HG03565 (cell line): ENCODE results near the gene LRIG1.

Experiments
- ATAC-seq: cut with Tn5 transposase; IDR thresholded peaks from one replicate; pipeline ENCODE4 v1.9.1; 2021; ENCODE audit warnings: mild to moderate bottlenecking, moderate library complexity; ENCODE audit not compliant: unreplicated experiment

Gene LRIG1

DNA sequence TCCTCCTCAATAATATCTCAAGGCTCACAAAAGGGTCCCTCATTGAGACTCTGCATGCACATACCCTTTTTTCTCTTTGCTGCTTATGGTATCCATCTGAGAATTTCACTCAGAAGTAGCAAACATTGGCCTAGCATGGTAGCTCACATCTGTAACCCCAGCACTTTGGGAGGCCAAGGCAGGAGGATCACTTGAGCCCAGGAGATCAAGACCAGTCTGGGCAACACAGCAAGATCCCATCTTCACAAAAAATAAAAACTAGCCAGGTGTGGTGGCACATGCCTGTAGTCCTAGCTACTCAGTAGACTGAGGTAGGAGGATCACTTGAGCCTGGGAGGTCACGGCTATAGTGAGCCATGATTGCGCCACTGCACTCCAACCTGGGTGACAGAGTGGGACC lies 11.7 kb downstream of the LRIG1 start:
- ATAC-seq: no peak

GRCh38 chr3:66488492-66488891 lies 12.3 kb downstream of the LRIG1 start:
- no peak for ATAC-seq

- no peak for ATAC-seq
Observed at GRCh38 chr3:66487465-66487864, 13.4 kb downstream of the LRIG1 start.

GRCh38 chr3:66486646-66487045 lies 14.2 kb downstream of the LRIG1 start:
- ATAC-seq: no peak

DNA sequence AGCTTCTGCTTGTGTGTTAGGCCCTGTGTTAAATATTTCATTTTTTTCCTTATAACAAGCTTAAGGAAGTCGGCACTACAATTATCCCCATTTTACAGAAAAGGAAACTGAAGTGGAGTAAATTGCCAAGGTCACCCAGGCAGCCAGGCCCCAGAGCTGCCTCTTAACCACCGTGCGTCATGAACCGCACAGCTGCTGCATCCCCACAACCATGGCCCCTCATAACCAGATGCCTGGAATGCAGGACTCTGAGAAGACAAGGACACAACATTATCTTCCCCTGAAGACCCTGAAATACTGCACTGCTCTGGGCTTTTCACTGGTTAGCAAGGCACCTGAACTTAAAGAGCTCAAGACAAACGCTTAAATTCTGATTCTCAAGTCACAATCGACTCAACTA lies 14.6 kb downstream of the LRIG1 start:
- no peak for ATAC-seq

DNA sequence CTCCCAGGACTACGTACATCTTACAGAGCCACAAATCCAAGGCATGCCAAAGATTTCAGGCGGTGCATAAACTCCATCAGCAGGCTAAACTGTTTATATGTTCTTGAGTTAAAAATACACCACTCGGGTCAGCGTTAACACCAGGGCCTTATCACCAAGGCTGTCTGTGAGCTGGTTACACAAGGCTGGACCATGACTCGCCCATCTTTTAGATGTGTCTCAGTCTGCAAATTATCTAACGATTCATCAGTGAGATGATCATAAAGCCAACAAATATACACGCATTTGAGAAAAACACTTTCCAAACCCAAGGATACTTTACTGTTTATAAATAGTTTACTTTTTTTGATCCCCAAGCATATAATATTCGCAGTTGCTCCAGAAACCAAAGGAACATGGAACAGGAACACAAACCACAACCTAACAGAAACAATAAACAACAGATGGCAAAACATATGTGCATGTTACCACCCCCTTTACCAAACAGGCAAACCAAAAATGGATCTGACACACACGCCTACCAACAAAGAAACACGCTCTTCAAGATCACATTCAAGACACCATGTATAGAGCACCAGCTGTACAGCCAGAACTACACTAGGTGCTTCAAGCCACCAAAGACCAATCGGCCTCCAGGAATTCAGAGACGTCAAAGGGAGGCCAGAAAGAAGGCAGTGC lies 15.4 kb downstream of the LRIG1 start:
- ATAC-seq: no peak

- ATAC-seq: no peak
Observed at GRCh38 chr3:66484106-66484844, 16.5 kb downstream of the LRIG1 start.

GRCh38 chr3:66483409-66483906 lies 17.4 kb downstream of the LRIG1 start:
- no peak for ATAC-seq

- ATAC-seq: no peak
Observed at GRCh38 chr3:66483006-66483405, 17.8 kb downstream of the LRIG1 start.

DNA sequence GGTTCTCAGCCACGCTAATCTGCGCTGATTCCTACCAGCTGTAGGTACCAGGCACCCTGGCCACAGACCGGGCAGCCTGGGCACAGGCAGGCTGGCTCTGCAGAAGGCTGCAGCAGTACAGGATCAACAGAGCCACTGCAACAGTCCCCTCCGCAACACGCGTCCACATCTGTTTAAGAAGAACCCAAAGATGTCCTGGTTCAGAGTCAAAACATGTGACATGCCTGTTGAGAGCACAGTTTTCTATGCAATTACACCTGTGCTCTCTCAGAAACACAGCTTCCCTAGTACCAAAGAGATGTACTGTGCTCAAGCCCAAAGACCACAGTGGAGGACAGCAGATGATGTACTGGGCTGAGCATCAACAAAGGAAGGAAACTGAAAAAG lies 18.8 kb downstream of the LRIG1 start:
- ATAC-seq: no peak

GRCh38 chr3:66481071-66482017 lies 19.5 kb downstream of the LRIG1 start:
- ATAC-seq: no peak

DNA sequence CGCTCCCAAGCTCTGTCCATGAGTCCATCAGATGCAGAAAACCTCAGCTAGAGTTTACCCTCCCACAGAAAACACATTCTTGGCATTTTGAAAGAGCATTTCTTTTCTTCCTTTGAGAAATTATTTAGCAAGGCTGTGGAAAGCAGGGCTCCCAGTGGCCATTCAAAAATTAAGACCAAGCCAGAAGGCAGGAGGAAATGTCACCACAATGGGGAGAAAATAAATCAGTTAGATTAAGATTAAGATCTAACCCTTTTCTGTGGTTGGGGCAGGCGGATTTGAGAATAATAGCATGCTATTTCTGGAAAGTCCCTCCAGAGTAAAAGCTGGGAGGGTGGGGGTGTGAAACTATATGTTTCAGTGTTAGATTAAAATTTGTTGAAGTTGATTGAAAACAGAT lies 20.2 kb downstream of the LRIG1 start:
- ATAC-seq: no peak

DNA sequence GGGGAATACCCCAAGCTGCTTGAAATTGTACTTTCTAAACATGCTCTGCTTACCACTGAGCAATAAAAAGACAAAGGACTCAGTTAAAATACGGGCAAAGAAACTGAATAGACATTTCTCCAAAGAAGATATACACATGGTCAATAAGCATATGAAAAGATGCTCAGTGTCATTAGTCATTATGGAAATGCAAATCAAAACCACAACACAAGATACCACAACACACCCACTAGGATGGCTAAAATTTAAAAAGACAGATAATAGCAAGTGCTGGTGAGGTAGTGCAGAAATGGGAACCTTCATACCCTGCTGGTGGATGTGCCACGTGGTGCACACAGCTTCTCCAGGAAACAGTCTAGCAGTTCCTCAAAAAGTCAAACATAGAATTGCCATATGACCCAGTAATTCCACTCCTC lies 21.3 kb downstream of the LRIG1 start:
- peak; percentile 42 for ATAC-seq

DNA sequence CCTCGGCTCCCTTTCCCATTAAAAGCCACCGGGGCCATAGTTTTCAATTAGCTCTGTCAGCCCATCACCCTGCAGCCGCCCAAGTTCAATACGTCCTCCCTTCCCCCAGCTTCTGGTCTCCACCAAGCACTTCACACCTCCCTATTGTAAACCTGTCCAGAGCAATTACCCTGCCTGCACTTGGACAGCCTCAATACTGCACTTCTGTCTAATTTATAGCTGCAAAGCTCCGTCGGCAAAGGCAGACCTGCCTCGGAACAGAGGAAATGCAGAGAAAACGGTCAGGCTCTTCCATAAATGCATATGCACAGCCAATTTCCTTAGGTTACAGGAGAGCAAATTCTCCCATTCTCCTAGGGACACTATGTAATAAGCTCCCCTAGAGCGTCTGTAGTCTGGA lies 21.9 kb downstream of the LRIG1 start:
- ATAC-seq: no peak

- ATAC-seq: no peak
Observed at GRCh38 chr3:66477856-66478255, 23.0 kb downstream of the LRIG1 start.

DNA sequence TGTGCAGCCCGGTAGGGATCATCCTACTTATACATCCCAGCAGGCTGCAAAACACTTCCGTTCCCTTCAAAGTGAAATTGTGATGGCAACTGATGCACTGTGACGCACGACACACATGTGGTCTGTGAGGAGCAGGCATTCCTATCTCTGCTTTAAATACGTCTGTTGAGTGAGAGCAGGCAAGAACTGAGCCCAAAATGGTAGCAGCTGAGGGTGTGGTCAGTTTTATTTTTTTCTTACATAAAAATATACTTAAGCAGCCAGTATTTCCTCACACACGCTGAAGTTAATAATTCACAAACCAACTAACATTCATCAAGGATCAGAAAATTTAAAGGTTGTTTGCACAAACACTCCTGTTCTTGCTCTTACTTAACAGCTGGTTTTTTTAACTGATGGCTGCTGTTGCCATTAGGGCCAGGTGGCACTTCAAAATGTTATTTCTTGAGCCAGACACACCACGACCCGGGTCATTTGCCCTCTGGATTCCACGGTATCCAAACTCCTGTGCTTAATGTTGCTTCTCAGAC lies 23.9 kb downstream of the LRIG1 start:
- ATAC-seq: no peak

DNA sequence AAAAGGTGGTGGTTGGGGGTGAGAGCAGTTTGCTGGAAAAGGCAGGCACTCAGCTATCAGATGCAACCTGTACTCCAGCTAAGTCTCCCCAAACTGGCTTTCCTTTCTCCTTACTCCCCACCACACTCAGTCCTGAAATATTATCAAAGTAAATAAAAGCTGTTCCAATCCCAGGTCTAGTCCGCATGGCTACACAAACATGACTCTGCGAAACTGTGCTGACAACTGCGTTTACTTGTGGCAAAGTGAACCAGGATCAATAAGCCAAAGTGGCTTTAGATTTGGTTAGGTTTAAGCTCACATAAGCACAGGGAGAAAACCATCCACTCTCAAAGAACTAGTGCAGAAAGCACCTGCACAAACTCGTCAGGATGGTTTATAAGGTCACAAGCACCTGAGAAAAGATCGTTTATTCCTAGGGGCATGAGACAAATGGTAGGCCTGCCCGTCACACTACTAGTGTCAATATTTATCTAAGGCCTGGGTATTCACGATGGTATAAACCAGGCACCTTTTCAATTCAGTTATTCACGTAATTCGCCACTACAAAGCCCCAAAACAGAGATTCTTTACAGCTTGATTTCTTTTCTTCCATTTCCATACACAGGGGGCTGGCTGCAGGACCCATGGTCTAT lies 25.3 kb downstream of the LRIG1 start:
- ATAC-seq: no peak

- no peak for ATAC-seq
Observed at GRCh38 chr3:66473692-66474091, 27.1 kb downstream of the LRIG1 start.

DNA sequence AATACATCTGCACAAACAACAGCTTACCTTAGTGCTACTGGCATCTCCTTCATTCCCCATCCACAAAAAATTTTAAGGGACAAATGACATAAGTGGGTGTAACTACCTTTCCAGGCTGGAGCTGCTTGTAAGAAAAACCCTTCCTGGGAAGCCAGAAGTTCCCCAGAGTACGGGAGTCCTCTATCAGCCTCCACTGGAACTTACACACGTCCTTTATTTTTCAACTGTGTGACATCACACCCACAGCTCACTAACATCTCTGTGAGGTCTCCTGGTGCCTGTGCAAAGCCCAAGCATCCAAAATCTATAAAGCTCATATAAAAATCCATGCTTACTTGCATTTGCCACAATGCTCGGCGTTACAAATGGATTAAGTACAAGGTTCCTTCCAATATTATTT lies 27.6 kb downstream of the LRIG1 start:
- ATAC-seq: no peak

DNA sequence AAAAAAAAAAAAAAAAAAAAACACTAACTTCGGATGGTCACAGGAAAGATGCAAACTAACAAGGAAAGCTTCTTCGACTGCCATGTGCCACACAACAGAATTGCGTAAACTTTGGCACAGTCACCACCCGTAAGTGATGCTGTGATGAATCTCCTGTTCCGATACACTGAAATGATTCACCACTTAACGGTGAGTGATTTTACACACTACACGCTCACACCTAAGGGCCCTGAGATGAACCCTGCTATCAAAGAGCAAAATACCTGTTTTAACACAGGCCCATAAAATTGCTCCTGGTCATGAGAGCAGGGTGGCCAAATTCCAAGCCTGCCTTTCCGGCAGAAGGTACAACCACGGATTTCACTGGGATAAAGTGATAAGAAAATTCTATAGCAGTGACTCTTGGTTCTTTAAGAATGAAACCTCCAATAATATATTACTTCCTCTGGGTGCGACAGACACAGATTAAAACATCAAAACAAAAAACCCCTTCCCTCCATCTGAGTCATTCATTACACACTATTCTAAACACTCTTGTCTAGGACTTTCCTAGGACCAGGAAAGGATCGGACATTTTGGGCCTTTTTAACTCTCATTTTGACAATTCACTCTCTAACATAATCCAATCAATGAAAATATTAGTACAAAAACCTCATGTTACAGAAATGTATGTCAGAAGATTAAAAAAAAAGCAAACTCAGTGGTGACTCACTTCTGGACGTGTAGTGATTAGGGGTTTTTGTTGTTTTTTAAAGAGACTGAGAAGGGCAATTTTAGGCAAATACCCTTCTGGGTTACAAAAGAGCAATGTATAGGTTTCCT lies 28.3 kb downstream of the LRIG1 start:
- peak; percentile 53 for ATAC-seq
